Vagina (tissue), 2 donors: ENCODE data around the gene SEPHS2. TPM values are rescaled to one million over a fixed set of nuclear protein-coding genes. Genes with fewer than 3 reads are reported as not detected.

ENCODE experiments used
- DNase-seq, 2 donors: peaks; one replicate each; pipeline ENCODE4 v3.0.0-alpha.2; 2017; ENCODE audit errors: extremely low spot score in 2 of 2
- H3K27ac ChIP-seq: fragments of 200-600 bp; sonication (generic); one replicate; pipeline ENCODE4 v1.5.1; 2019
- H3K27me3 ChIP-seq: fragments of 200-600 bp; sonication (generic); one replicate; pipeline ENCODE4 v1.5.1; 2019
- H3K36me3 ChIP-seq, 2 donors: fragments of 200-600 bp; sonication (generic); one replicate each; pipeline ENCODE4 v1.5.1; 2017 to 2019
- H3K4me1 ChIP-seq: fragments of 200-600 bp; sonication (generic); one replicate; pipeline ENCODE4 v1.5.1; 2019
- H3K4me3 ChIP-seq, 2 donors: fragments of 200-600 bp; sonication (generic); 1 replicate in 1 of 2; 2 replicates in 1 of 2; pipeline ENCODE4 v1.5.1; 2016 to 2019
- H3K9me3 ChIP-seq: fragments of 200-600 bp; sonication (generic); one replicate; pipeline ENCODE4 v1.5.1; 2019
- CTCF ChIP-seq, 3 experiments: fragments of 450-650 bp in 2 of 3; fragments of 200-600 bp in 1 of 3; sonication (generic) in 1 of 3; IDR thresholded peaks; one replicate each; pipeline ENCODE4 v1.5.1; 2017 to 2019; ENCODE audit warnings: antibody characterized with exemption in 3 of 3, mild to moderate bottlenecking in 2 of 3, moderate library complexity in 2 of 3
- POLR2A ChIP-seq, 2 donors: fragments of 450-650 bp; IDR thresholded peaks; one replicate each; pipeline ENCODE4 v1.6.1; 2017; ENCODE audit warnings: antibody characterized with exemption in 2 of 2, mild to moderate bottlenecking in 2 of 2, moderate library complexity in 2 of 2
- POLR2AphosphoS5 ChIP-seq, 2 donors: sonication (generic); formaldehyde crosslinking; IDR thresholded peaks; one replicate each; pipeline ENCODE4 v1.9.0; 2017; ENCODE audit warnings: antibody characterized with exemption in 2 of 2, mild to moderate bottlenecking in 2 of 2, low read depth in 1 of 2; ENCODE audit not compliant: insufficient read depth in 1 of 2
- intact Hi-C: fragments of 100-400 bp; cut with DNase I; formaldehyde crosslinking; loops from one replicate; pipeline ENCODE4 v1.15.1; 2023
- total RNA-seq: library from RNA; depleted of rRNA; stranded (reverse); fragments of >200 nt; gene quantifications from one replicate; pipeline ENCODE4 v1.2.3, GENCODE V29; 2016

The SEPHS2 gene
- total RNA-seq, 1 donor from 2014 or later: 28.0 TPM

DNA sequence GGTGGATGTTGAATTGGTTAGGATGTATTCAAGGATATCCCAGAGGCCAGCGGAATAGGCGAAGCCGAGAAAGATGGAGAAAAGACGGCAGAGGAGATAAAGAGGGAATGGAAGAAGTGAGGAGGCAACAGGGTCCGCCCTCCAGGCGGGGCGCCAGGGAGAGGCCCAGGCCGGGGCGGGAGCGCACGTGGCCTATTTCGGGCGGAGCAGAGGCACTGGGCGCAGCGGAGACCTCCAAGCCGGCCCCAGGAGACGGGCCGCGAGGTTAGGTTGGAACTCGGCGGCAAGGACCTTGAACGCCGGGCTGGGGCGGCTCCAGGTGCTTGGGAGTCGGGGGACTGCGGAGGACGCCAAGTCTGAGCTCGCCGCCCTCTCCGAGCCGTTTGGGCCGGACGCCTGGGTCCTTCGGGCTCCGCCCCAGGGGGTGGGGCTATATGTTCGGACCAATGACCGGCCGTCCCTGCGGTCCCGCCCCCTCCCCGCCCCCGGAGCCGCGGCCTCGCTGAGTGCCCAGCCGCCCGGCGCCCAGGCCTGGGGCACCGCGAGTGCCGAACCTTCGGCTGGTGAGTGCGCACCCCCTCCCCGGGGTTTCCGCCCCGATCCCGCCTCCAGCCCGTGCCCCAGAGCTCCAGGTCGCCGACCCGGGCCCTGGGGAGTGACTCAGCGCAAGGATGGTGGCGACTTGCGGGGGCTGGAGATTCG lies 38.4 kb downstream of the SEPHS2 start, which contains the start of gene ZNF771:
ZNF771 (plus strand) TSS at position 505 of the 702 bp plus-strand sequence. CDS start 448 bp downstream, outside the sequence.
- Histone ChIP-seq H3K4me3 (peak within 1 kb of the TSS; percentile 73 to 74), H3K27ac (peak within 1 kb of the TSS; percentile 79), H3K4me1 (peaks cover 28% of the 10 kb centered on the region), H3K27me3 (no peaks in the 10 kb centered on the region), H3K9me3 (no peaks in the 10 kb centered on the region), H3K36me3 (peaks cover 0 to 5% of the 10 kb centered on the region in 2 donors)
- DNase-seq: no peak
- intact Hi-C loops: loop anchor here (10.0 kb wide), 1 partner anchor 342 kb away; the partner anchor contains the start of gene ALDOA
- TF ChIP-seq POLR2AphosphoS5 (IDR thresholded peaks at IDR 0.05; ENCODE audit: insufficient read depth in 1 of 2, low read depth in 1 of 2) (peak; percentile 67 to 93), POLR2A (IDR thresholded peaks at IDR 0.05) (peak in 1 of 2 donors; percentile 27), CTCF (IDR thresholded peaks at IDR 0.05) (no peak)

- Histone ChIP-seq H3K4me1 (peaks cover 28% of the 10 kb centered on the region), H3K36me3 (peaks cover 0 to 5% of the 10 kb centered on the region in 2 donors), H3K4me3 (peak overlapping the region; percentile 73 to 74), H3K27ac (peak overlapping the region; percentile 79), H3K27me3 (no peaks in the 10 kb centered on the region), H3K9me3 (no peaks in the 10 kb centered on the region)
- TF ChIP-seq POLR2AphosphoS5 (IDR thresholded peaks at IDR 0.05; ENCODE audit: insufficient read depth in 1 of 2, low read depth in 1 of 2) (no peak), CTCF (IDR thresholded peaks at IDR 0.05) (no peak), POLR2A (IDR thresholded peaks at IDR 0.05) (no peak)
- intact Hi-C loops: loop anchor here (10.0 kb wide), 1 partner anchor 342 kb away; the partner anchor contains the start of gene ALDOA
- DNase-seq: no peak
Measured at GRCh38 chr16:30406795-30407101, 38.9 kb downstream of the SEPHS2 start.

GRCh38 chr16:30401768-30402425 lies 43.8 kb downstream of the SEPHS2 start:
- no peak for TF ChIP-seq POLR2A (IDR thresholded peaks at IDR 0.05)
- TF ChIP-seq POLR2AphosphoS5 (IDR thresholded peaks at IDR 0.05; ENCODE audit: insufficient read depth in 1 of 2, low read depth in 1 of 2): no peak
- no peak for TF ChIP-seq CTCF (IDR thresholded peaks at IDR 0.05)
- Histone ChIP-seq H3K9me3 (no peaks in the 10 kb centered on the region), H3K4me1 (peaks cover 36% of the 10 kb centered on the region), H3K36me3 (no peaks in the 10 kb centered on the region), H3K27me3 (no peaks in the 10 kb centered on the region), H3K27ac (no peak overlapping the region), H3K4me3 (no peak overlapping the region)
- DNase-seq: no peak
- intact Hi-C loops: loop anchor here (10.0 kb wide), 1 partner anchor 337 kb away; the partner anchor contains the start of gene ALDOA

GRCh38 chr16:30399435-30400186 lies 46.1 kb downstream of the SEPHS2 start:
- peak overlapping the region; percentile 88 for H3K27ac ChIP-seq
- H3K4me1 ChIP-seq: peaks cover 48% of the 10 kb centered on the region
- no peaks in the 10 kb centered on the region for H3K27me3 ChIP-seq
- TF ChIP-seq POLR2A (IDR thresholded peaks at IDR 0.05) (no peak), CTCF (IDR thresholded peaks at IDR 0.05) (no peak)
- no peak for DNase-seq
- peak overlapping the region; percentile 61 to 71 for H3K4me3 ChIP-seq
- no peaks in the 10 kb centered on the region for H3K9me3 ChIP-seq
- intact Hi-C loops: loop anchor here (10.0 kb wide), 1 partner anchor 335 kb away; the partner anchor contains the start of gene ALDOA
- H3K36me3 ChIP-seq: no peaks in the 10 kb centered on the region
